ENCODE measurements around the gene TRIM66. TPM values are rescaled to one million over a fixed set of nuclear protein-coding genes. Genes with fewer than 3 reads are reported as not detected.

TRIM66 gene
- total RNA-seq, 1 experiment from 2014 or later: 0.83 TPM

DNA sequence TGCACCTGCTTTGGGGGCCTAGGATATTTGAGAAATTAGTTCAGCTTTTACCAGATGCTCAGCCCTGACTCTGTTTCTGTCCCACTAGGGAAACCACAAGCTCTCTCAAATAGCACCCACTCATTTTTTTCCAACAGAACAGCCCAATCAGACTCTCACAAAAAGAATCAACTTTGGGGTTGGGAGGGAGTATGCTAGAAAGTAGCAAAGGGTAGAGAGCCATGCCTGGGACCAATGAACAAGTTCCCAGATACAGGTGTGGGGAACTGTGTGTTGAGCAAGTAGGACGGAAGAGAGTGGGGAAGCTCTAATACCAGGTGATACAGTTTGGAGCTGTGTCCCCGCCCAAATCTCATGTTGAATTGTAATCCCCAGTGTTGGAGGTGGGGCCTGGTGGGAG, 41.1 kb downstream of the TRIM66 start:
- H3K4me3 ChIP-seq (ENCODE audit: insufficient read depth, low read depth, low read length): no peak overlapping the region
- H3K27me3 ChIP-seq (ENCODE audit: control insufficient read depth, insufficient read depth, low read length): no peaks in the 10 kb centered on the region
- H3K36me3 ChIP-seq (replicated peaks; ENCODE audit: control insufficient read depth, insufficient read depth, low read length): no peaks in the 10 kb centered on the region
- no peak for DNase-seq

DNA sequence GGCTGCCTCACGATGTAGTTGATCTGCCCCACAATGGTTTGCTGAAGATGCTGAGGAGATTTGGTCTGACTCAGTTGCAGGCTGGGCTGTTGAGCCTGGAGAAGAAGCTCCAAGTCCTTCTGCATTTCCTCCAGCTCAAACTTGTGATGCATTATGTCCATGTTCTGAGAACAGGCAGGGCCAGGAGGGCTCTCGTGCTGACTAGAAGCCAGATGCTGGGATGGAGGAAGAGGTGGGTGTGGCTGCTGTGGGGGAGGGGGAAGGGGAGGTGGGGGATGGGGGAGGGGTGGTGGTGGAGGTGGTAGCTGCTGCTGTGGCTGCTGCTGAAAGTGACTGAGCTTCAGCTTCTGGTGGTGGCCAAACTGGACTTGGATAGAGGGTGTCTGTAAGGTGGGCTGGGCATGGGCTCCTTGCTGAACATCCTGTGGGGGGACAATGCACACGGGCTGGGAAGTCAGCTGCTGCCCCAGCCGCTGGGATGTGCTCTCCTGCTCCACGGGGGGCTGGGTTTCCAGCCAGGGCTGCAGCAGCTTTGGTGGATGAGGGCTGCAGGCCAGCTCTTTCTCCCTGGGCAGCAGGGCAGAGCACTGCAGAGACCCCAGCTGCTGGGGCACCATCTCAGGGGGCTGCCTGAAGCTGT, 42.1 kb downstream of the TRIM66 start:
- DNase-seq: peak; percentile 81
- no peak overlapping the region for H3K4me3 ChIP-seq (ENCODE audit: insufficient read depth, low read depth, low read length)

DNA sequence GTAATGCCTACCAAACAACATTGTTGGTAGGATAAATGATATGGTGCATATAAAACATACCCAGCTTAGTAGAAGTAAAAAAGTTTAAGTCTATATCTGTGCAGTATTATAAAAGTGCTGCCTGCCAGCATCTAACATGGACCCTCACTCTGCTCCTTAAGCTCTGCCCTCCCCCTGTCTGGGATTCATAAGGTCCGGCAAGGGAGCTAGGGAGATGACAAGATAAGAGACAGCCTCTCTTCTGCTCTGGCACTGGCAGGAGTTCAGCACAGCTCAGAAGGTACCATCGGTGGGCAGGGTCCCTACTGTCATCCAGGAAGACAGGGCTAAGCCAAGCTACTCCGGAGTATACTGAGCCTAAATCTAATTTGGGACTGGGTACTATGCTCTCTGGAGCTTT, 42.8 kb downstream of the TRIM66 start:
- DNase-seq: no peak
- Histone ChIP-seq H3K36me3 (replicated peaks; ENCODE audit: control insufficient read depth, insufficient read depth, low read length) (no peaks in the 10 kb centered on the region), H3K4me3 (ENCODE audit: insufficient read depth, low read depth, low read length) (no peak overlapping the region), H3K27me3 (ENCODE audit: control insufficient read depth, insufficient read depth, low read length) (no peaks in the 10 kb centered on the region)

More for the DNA sequence above, 42.1 kb downstream of the TRIM66 start:
- no peaks in the 10 kb centered on the region for H3K36me3 ChIP-seq (replicated peaks; ENCODE audit: control insufficient read depth, insufficient read depth, low read length)
- no peaks in the 10 kb centered on the region for H3K27me3 ChIP-seq (ENCODE audit: control insufficient read depth, insufficient read depth, low read length)

DNA sequence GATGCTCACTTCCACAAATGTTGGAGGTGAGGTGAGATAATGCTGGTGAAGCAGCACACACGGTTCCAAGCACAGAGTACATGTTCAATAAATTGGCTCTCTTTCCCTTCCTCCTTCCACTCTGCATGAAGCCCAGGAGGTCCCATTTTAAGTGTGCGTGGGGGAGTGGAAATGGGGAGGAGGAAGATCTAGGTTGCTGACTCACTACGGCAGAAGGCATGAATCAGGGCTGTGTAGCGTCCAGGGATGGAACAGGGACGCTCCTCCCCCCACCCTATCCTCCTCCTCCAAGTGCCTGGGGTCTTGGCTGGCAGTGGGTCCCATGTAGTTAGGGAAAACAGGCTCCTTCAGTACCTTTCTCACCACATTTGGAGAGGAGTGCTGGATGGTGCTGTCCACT, 44.2 kb downstream of the TRIM66 start:
- no peak for DNase-seq
- H3K36me3 ChIP-seq (replicated peaks; ENCODE audit: control insufficient read depth, insufficient read depth, low read length): no peaks in the 10 kb centered on the region
- H3K27me3 ChIP-seq (ENCODE audit: control insufficient read depth, insufficient read depth, low read length): no peaks in the 10 kb centered on the region
- no peak overlapping the region for H3K4me3 ChIP-seq (ENCODE audit: insufficient read depth, low read depth, low read length)

DNA sequence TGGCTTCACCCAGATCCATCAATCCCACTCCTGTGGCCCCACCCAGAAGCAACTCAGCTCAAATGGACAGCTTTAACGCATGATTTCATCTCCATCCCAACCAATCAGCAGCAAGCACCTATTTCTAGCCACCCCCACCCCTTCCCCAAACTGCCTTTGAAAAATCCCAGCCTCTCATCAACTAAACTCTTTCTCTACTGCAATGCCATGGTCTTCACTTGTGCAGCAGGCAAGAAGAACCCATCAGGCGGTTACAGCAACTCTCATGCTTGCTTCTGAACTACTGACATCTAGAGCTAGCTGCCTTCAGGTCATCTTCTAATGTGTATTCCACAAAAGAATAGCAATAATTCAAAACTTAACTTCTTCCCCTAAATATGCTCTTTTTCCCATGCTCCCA, 46.3 kb downstream of the TRIM66 start:
- DNase-seq: no peak
- no peaks in the 10 kb centered on the region for H3K36me3 ChIP-seq (replicated peaks; ENCODE audit: control insufficient read depth, insufficient read depth, low read length)
- no peaks in the 10 kb centered on the region for H3K27me3 ChIP-seq (ENCODE audit: control insufficient read depth, insufficient read depth, low read length)
- H3K4me3 ChIP-seq (ENCODE audit: insufficient read depth, low read depth, low read length): no peak overlapping the region

DNA sequence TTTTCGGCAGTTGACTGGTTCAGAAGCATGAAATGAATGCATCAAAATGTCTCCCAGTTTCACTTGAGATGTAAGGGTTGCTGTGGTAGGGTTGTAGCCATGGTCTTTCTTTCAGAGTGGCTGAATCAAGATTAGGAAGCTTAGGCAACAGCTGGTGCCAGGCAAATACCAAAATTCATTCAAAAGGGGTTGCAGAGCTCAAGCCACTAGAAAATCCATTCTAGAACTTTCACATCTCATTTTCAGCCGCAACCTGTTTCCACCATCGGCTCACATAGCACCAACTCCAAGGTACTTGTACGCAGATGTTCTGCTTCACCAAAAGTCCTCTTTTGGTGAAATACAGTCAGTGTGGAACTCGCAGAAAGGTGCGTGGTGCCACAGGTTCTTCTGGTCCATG, 48.0 kb downstream of the TRIM66 start:
- DNase-seq: no peak
- Histone ChIP-seq H3K36me3 (replicated peaks; ENCODE audit: control insufficient read depth, insufficient read depth, low read length) (no peaks in the 10 kb centered on the region), H3K27me3 (ENCODE audit: control insufficient read depth, insufficient read depth, low read length) (no peaks in the 10 kb centered on the region), H3K4me3 (ENCODE audit: insufficient read depth, low read depth, low read length) (no peak overlapping the region)

DNA sequence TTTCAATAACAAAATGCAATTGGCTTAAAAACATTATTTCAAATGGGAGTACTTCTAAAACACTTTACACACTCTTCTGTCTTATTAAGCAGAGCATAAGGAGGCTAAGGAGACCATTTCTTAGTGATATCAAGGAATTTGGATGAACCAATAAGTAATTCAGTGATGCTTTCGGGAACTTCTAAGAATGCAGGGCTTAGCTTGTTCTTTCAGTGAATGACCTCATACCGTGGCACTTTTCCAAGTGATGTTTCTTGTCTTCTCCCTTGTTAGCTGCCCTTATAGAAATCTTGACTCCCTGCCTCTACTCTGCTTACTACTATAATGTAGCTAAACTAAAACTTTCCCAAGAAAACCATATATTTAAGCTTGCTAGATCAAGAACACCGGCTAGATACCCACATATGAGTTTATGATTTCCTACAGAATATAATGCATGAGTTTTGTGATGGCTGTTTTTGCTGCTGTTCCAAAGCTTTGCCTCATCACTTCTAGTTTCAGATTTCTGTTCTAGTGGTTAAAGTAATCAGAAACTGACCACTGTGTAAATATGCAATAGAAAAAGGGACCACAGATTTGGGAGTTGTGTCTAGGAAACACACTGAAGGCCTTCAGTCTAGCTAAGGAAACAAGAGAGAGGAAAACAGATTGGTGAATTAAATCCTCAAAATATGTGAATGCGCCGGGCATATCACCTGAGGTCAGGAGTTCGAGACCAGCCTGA, 50.9 kb downstream of the TRIM66 start:
- Histone ChIP-seq H3K36me3 (replicated peaks; ENCODE audit: control insufficient read depth, insufficient read depth, low read length) (no peaks in the 10 kb centered on the region), H3K4me3 (ENCODE audit: insufficient read depth, low read depth, low read length) (no peak overlapping the region), H3K27me3 (ENCODE audit: control insufficient read depth, insufficient read depth, low read length) (no peaks in the 10 kb centered on the region)
- DNase-seq: no peak

DNA sequence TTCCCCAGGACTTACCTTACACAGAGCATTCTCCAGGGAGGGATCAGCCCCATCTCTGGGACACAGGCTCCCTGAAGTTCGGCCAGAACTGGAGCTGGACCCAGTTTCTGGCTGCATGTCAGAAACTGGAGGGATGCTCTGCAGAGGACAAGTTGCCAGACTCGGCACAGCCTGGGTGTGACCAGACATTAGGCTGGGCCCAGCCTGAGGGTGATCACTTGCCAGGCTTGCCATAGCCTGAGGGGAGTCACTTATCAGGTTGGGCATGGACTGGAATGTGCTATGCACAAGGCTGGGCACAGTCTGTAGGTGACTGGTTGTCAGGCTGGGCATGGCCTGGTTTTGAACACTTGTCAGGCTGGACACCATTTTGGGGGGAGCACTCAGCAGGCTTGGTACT, 57.8 kb downstream of the TRIM66 start:
- no peak overlapping the region for H3K4me3 ChIP-seq (ENCODE audit: insufficient read depth, low read depth, low read length)
- no peaks in the 10 kb centered on the region for H3K27me3 ChIP-seq (ENCODE audit: control insufficient read depth, insufficient read depth, low read length)
- H3K36me3 ChIP-seq (replicated peaks; ENCODE audit: control insufficient read depth, insufficient read depth, low read length): no peaks in the 10 kb centered on the region; the same call in 1 of the 2 replicates
- no peak for DNase-seq

DNA sequence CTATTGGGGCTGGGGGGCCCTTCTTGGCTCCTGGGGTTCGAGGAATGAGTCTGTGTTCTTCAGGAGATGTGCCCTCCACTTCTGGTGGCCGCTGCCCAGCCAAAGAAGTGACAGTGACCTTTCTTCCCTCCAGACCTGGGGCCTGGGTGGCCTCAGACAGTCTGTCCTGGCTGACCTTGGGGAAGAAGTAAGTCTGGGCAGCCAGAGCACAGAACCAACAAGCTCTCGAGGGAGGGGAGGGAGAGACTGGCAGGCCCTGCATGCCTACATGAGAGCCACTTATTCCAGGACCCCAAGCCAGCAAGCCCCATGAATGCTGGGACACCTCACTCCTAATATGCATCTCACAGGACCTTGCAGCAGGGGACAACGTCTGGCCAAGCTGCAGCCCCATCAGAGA, 61.3 kb downstream of the TRIM66 start:
- DNase-seq: no peak
- Histone ChIP-seq H3K4me3 (ENCODE audit: insufficient read depth, low read depth, low read length) (no peak overlapping the region), H3K27me3 (ENCODE audit: control insufficient read depth, insufficient read depth, low read length) (no peaks in the 10 kb centered on the region), H3K36me3 (replicated peaks; ENCODE audit: control insufficient read depth, insufficient read depth, low read length) (peaks cover 1% of the 10 kb centered on the region)

DNA sequence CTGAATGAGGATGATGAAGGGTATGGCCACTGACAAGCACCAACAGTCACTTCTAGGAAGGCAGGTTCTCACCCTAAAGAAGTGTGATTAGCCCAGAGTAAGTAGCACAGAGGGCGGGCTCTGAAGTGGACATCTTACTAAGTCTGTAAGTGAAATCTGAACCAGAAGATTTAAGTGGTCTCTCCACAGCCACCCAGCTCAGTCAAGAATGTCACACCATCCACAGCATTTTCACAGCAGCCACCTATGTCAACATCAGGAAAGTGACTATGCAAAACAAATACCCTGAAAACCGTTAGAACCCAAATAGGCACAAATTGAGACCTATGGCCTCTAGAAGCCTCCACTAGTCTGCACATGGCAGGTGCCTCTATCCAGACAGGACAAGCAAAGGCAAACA, 65.4 kb downstream of the TRIM66 start:
- no peak for DNase-seq
- Histone ChIP-seq H3K4me3 (ENCODE audit: insufficient read depth, low read depth, low read length) (no peak overlapping the region), H3K27me3 (ENCODE audit: control insufficient read depth, insufficient read depth, low read length) (no peaks in the 10 kb centered on the region), H3K36me3 (replicated peaks; ENCODE audit: control insufficient read depth, insufficient read depth, low read length) (peaks cover 1% of the 10 kb centered on the region; the same call in 1 of the 2 replicates)

DNA sequence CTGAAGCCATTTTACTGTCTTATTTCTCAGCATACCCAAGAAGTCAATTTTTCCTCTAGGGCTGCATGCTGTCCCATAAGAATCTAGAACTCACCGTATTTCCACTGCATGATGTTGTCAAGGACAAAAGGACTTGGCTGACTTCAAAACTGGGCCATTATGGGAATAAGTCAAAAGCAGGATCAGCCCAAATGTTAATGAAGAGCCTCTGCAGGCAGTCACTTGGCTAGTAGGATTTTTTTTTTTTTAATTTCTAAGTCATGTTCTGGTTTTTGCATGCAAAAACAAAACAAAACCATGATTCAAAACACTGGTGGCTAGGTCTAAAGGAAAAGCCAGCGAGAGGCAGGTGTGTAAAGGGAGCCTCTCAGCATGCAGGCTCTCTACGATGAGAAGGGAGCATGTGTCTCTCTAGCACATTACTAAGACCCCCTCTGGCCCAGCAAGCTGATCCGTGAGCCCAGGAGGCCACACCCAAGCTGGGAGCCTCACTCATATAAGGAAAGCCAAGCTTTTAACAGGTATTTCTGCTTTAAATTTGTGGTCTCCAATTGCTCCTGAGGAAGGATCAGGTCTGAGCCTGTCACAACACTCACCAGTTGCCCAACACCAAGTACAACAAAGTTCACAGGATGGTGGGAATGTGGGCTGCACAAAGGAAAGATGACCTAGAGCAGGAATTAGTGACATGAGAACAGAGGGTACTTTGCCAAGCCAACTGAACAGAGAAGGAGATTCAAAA, 67.0 kb downstream of the TRIM66 start:
- H3K4me3 ChIP-seq (ENCODE audit: insufficient read depth, low read depth, low read length): no peak overlapping the region

DNA sequence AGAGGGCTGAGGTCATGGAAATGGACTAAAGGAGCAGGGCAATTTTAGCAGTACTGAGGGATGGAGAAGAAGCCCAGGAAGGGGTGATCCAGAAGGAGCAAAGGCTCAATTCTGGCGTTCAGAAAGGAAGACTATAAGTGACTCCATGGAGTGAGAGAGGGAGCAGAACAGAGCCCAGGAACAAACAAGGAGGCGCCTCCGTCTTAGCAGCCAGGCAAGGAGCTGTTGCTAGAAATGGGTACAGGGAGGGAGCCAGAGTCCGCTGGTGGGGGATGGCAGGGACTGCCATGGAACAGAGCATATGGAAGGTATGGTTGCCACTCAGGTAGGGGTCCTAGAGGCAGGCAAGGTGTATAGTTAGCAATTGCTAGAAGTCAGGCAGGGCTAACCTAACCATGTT, 68.0 kb downstream of the TRIM66 start:
- Histone ChIP-seq H3K27me3 (ENCODE audit: control insufficient read depth, insufficient read depth, low read length) (no peaks in the 10 kb centered on the region), H3K4me3 (ENCODE audit: insufficient read depth, low read depth, low read length) (no peak overlapping the region), H3K36me3 (replicated peaks; ENCODE audit: control insufficient read depth, insufficient read depth, low read length) (peaks cover 1% of the 10 kb centered on the region; the same call in 1 of the 2 replicates)
- no peak for DNase-seq

More for the DNA sequence above, 67.0 kb downstream of the TRIM66 start:
- Histone ChIP-seq H3K36me3 (replicated peaks; ENCODE audit: control insufficient read depth, insufficient read depth, low read length) (peaks cover 1% of the 10 kb centered on the region; the same call in 1 of the 2 replicates), H3K27me3 (ENCODE audit: control insufficient read depth, insufficient read depth, low read length) (no peaks in the 10 kb centered on the region)
- no peak for DNase-seq

DNA sequence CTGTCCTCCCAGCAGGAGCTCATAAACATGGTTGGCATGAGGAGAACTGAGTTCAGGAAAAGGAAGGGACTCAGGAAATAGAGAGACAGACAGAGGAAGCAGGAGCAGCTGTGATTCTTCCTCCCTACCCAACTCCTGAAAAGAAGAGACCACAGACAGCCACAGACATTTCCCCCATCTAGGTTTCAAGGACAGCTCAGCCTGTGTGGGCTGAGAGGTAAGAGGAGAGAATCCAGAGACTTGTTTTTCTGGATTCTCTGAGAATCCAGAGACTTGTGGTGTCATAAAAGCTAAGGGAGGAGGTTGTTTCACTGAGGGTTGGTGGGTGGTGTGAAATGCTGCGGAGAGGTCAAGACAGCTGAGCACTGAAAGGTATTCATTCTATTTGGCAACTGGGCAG, 69.4 kb downstream of the TRIM66 start:
- Histone ChIP-seq H3K4me3 (ENCODE audit: insufficient read depth, low read depth, low read length) (no peak overlapping the region), H3K27me3 (ENCODE audit: control insufficient read depth, insufficient read depth, low read length) (no peaks in the 10 kb centered on the region), H3K36me3 (replicated peaks; ENCODE audit: control insufficient read depth, insufficient read depth, low read length) (peaks cover 1% of the 10 kb centered on the region; the same call in 1 of the 2 replicates)
- no peak for DNase-seq

DNA sequence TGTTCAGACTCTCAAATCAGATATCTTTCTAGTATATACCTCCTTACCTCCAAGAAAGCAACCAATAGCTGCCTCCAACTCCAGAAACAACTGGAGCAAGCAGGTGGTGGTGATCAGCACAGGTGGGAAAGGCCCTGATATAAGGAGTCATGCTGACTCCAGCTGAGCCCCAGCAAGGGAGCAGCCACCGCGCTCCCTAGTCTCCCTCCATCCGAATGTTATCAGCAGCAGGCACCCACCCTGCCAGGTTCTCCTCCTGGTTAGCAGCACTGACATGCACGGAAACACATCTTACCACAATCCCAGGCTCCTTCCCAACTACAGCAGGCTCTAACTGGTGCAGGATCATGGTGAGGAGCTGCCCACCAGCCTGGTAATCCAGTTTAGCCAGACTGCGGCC, 69.9 kb downstream of the TRIM66 start:
- no peak for DNase-seq
- H3K27me3 ChIP-seq (ENCODE audit: control insufficient read depth, insufficient read depth, low read length): no peaks in the 10 kb centered on the region

More for the DNA sequence above, 69.9 kb downstream of the TRIM66 start:
- no peak overlapping the region for H3K4me3 ChIP-seq (ENCODE audit: insufficient read depth, low read depth, low read length)
- H3K36me3 ChIP-seq (replicated peaks; ENCODE audit: control insufficient read depth, insufficient read depth, low read length): peaks cover 1% of the 10 kb centered on the region; the same call in 1 of the 2 replicates

Measured in H7 (cell line).